ENCODE results near the gene GRID2.
A peak's percentile ranks its signal among the peaks of the same experiment; 100 is the strongest.

GRID2 gene

DNA sequence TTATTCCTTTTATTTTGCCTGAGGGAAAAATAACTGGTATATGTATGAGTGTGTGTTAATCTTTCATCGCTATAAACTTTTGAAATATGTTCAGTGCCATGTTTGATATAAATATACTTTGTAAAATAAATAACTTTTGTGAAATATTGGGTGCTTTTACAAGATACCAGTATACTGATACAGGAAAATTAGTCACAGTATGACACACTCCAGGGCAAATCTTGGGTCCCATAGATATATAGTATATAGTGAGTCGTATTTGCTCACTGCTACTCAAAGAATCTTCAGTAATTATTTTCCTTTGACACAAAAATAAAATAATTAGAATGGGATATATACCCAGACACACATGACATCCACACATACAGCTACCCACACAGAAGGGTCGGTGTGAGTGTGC, 472.3 kb downstream of the GRID2 start:
- no peak for DNase-seq

DNA sequence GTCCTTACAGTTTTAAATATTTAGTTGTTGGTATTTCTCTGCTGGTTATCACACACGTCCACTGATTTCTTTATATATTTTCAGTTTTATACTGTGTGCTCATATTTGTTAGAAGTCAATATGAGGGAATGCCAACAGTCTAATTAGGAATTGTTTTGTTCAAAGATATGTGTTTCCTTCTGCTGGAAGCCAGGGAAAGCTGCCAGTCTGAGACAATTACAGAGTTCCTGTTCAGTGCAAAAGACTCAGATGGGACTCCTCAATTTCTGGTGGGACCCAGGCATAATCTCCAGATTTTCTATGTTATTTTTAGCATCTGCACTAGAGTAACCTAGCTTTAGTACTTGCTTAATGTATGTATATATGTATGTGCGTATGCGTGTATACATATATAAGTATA, 486.0 kb downstream of the GRID2 start:
- DNase-seq = no peak

DNA sequence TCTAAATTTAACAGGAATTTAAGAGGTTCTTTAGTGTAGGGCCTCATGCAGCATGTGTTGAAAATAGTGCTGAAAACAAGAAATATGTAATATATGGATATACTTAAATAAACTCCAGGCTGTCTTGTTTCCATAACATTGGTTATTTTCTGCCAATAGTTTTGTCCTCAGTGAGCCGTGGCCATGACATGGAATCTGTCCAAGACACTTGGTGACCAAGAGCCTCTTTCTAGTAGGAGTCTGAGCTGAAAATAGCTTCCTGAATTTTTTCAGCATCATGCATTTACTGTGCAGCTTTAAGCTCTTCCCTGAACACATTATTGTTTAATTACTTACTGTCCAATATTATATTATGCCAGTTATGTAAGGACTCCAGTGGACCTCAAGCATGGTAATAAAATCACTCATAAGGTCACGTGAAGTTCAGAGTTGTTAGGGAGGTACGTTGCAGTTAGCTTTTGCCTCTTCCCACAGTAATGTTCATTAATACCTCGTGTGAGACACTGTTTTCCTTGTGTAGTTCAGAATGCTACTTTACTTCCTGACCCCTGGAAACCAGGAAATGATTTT, 488.2 kb downstream of the GRID2 start:
- no peak for DNase-seq

DNA sequence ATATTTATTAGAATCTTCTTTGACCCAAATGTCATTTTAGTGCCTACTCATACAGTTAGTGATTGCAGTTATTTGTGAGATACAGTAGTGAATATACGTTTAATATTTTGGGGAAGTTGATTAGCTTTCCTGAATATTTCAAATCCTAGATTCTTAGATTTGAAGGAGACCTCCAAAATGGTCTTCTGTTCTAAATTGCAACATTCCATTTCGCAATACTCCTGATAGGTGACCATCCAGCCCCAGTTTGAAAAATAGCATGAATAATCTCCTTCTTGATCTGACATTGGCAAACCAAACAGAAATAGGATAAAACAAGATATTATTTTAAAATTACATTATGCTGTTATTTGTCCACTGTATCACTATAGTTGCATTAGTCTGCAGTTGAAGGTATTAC, 505.6 kb downstream of the GRID2 start:
- no peak for DNase-seq

DNA sequence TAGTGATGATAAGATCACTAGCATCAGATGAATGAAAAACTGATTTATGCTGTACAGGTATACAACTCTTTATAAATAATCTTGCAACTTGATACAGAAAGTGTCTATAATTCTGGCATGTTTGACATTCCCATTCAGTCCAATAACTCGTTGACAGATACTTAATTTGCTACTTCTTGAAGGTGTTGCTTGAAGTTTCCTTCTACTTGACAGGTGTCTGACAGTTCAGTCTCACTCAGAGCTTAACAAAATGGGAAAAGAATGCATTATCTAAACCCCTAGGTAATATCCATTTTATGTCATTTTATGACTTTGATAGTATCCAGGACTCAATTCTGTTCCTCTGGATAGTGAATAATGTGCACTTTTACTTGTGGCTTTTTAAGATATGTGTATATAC, 508.9 kb downstream of the GRID2 start:
- DNase-seq = no peak

DNA sequence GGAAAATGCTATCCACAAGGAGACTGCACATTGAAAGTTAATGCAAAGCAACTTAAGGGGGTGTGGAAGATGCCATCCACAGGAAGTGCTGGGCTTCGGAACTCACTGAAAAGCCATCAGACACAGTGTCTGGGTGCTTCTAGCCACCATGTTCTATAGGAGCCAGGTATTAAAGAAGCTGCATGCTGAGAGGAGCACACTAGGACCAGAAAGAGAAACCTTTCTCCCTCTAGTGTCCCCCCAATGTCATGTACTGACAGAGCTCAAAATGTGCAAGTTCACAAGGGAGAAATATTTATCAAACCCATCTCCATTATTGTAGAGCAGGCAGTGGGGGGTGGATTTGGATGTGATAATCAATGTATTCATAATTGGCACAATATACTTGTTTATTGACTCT, 510.9 kb downstream of the GRID2 start:
- DNase-seq = no peak

DNA sequence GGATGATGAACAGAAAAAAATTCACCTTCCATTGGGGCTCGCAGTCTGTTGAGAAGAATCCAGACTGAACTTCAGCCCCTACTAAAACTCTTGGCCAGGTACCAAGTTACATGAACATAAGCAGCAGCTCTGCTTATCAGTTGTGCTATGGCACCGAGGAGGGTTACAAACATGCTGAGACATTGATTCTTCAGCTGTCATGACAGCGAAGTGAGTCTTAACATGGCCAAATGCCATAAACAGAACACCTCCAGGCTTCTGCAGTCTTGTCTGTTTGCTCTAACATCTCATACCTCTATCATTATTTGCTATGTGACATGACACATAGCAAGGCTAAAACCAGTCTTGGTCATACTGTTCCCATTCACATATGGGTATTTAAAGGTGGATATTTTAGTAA, 521.5 kb downstream of the GRID2 start:
- peak; percentile 60 for DNase-seq

DNA sequence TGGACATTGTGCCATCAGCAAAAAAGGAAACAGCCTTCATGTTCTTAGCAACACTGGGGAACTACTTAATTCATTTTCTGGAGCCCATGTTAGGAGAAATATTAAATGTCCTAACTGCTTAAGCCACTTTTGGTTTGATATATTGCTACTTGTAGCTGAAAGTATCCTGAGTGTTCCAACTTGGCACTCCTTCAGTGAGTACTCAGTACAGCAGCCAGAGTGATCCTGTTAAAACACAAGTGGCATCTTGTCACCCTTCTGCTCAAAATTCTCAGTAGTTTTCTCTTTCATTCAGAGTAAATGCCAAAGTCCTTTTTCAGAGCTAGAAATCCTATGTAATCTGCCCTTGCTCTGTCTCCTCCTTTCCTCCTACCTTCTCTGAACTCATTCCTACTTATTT, 522.0 kb downstream of the GRID2 start:
- no peak for DNase-seq

DNA sequence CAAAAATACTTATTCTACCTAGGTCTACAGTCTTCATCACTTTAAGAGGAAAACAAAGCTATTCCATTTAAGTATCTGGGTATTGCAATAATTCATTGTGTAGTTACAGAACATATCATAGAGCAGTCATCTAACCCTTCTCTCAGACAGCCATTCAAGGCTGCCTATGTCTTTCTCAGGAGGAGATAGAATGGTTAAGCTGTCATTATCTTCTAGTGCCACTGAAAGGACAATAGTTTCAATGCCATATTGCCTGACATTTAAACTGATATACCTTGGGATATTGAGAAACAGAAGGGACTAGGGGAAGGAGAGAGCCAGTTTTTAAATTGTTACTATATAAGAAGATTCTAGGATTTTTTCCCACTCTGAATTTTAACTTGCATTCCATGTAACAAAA, 527.0 kb downstream of the GRID2 start:
- no peak for DNase-seq

DNA sequence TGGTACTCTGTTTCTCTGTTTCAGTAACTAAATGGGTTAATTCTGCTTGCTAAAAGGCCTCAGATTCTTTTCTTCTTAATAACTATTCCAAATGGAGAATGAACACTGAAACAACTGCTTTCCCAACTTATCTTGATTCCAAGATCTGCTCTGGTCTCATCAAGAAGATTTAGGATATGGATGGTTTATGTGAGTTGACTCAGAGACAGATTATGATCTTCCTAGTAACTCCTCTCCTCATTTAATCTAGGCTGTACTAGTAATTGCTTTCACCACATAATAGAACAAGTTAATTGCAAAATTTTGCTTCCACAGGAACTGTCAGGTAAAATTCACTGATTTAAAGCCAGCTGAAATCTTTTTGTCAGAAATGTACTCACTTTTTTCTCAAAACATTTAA, 537.1 kb downstream of the GRID2 start:
- DNase-seq = no peak

DNA sequence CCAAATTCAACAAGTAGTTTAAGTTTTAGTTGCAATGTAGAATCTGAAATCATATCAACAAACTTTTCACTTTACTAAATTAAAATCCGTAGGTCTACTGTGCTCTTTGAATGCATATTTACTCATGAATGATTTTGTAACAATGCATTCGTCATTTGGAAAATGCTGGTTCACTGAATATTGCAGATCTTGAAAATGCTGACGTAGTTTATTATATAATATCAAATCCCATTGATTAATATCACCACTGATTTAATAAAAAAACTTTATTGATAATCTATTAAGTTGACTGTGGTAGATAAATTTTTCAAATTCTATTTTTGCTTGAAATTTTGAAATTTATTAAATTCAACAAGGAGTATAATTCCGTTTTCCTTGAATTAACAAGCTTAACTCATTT, 540.0 kb downstream of the GRID2 start:
- DNase-seq = no peak

DNA sequence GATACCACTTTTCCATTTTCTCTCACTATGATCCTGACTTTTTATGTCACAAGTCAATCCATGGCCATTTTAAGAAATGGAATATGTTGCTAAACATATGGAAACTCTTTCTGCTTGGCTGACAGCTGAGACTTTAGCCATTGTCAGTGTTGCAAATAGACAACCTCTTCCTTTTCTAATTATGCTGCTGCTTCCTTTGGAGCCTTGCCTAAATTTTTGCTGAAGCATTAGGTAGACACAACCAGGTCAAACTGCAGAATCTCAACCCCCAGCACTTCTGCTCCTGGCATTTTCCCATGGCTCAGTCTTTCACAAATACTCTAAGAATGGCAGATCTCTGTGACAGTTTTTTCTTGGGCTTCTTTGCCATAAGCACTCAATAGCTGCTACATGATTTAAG, 543.3 kb downstream of the GRID2 start:
- DNase-seq = peak; percentile 36

DNA sequence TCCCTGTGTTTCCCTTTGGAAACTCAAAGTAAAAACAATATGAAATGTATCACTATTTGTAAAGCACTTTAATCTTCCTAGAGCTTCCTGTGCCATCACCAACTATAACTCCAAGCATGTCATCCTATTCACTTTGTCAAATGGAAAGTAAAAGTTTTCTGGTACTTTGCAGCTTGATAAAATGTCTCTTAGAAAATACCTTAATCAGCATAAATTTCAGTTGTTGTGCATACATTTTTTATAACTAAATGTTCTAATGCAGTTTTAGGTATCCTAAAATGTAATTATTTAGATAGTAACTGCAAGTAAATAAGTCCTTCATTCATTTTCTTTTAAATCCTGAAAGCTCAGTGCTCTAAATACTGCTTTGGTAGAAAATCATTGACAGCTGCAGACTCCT, 558.7 kb downstream of the GRID2 start:
- no peak for DNase-seq

DNA sequence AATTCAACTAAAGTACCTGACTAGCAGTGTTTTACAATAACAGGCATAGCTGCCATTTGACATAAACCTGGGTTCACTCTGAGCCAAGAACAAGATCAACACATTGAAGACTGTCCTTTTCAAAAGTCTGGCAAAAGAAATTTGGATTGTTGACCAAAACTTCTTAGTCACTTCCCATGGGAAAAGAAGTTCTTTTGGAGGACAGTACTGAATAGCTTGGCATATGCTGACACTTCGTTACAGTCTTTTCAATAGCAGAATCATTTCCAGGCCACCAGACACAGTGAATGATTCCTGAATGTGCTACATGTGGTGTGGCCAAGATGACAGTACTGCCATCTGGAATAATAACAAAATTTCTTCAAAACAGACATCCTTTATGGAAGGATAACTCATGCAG, 560.3 kb downstream of the GRID2 start:
- DNase-seq = peak; percentile 74

DNA sequence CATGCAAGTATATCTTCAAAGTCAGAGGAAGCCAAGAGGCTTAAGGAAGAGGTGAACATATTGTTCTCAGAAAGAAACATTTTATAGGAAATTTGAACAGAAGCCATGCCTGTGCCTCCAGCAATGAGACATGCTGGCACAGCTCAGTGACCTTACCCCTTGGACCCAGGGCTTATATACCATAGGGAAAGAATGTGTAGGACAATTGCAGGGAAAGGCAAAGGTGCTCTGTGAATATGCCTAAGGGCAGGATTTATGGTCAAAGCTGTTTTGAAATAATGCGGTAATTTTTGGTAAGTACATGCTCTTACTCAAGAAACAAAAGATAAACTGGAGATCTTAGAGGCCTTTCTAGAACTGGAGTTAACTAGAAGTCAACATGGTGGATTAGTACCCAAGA, 568.8 kb downstream of the GRID2 start:
- DNase-seq = no peak

DNA sequence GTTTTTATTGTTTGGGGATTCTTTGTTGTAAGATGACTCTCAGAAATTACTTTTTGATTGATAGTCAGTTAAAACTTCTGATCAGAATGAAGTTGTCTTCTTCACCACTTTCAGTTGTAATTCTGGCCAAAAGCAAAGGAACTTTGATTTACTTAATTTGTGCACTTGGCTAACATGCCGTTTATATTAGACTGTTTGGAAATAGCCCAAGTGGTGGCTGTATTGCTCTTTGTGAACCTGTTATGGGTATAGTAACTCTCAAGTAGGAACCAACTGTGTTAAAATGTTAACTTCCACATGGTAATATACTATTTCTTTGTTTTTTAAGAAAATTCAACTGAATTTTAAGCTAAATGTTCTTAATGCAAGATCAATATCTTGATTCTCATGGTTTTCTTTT, 581.9 kb downstream of the GRID2 start:
- no peak for DNase-seq

DNA sequence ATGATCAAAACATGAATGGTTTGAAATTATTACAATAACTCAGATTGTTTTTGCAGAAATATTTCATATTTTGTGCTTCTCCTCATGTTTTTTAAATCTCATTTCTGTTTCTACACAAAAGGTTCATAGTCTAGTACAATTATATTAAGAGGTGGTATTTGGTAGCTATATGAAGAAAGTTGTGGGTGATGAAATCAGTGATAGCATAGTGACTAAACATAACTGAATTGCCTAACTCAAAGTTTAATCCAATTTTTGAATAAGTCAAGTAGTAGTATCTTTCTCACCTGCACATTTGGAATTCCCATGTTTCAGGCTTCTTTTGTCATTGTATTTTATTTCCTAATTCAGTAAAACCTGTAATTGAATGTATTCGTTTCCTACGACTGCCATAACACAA, 648.7 kb downstream of the GRID2 start:
- no peak for DNase-seq

DNA sequence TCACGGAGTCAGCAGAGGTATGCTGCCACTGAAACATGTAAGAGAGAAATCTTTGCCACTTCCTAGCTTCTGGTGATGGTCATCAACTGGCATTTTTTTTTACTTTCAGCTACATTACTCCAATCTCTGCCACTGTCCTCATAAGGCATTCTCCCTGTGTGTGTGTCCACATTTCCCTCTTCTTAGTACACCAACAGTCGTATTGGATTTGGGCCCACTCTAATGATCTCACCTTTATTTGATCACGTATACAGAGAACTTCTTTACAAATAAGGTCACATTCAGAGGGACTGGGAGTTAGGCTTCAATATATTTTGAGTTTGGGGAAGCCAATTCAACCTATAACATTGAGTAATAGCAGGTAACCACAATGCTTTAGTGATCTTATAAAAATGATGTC, 649.1 kb downstream of the GRID2 start:
- DNase-seq = no peak

DNA sequence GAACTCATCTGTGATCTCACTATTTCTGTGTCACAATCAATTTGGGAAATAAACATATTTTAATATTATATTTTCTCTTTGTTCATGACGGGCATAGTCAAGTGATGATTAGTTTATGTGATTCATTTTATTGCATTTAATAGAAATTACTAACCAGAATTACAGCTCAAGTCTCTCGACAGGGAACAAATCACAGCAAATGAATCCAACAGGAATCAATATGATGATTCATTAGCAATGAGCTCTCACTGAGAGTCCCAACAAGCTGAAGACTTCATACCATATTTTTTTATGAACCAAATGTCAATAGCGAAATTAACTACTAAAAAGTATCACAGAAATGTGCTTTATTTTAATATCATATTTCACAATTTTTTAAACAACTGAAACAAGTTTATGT, 649.7 kb downstream of the GRID2 start:
- DNase-seq = no peak

DNA sequence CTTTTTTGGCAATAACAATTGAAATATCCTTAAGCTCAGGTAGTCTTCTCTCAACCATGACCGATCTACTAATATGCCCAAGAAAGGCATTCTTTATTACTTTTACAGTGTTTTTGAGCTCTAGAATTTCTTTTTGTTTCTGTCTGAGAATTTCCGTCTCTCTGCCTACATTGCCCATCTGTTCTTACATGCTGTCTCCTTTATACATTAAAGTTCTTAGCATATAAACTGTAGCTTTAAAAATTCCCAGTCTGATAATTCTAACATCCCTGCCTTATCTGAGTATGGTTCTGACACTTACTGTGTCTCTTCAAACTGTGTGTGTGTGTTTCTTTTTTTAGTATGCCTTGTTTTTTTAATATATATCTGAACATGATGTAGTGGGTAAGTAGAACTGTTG, 658.1 kb downstream of the GRID2 start:
- DNase-seq = peak; percentile 31

DNA sequence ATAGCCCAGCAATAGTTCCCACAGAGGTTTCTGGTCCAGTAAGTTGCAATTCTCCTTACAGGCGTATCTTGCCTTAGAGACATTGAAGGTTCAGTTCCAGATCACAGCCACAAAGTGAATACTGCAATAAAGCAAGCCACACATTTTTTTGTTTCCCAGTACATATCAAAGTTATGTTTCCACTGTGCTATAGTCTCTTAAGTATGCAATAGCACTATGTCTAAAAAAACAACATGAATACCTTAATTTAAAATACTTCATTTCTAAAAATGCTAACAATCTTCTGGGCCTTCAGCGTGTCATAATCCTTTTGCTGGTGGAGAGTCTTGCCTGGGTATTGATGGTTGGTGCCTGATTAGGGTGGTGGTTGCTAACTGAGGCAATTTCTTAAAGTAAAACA, 659.1 kb downstream of the GRID2 start:
- DNase-seq = no peak

DNA sequence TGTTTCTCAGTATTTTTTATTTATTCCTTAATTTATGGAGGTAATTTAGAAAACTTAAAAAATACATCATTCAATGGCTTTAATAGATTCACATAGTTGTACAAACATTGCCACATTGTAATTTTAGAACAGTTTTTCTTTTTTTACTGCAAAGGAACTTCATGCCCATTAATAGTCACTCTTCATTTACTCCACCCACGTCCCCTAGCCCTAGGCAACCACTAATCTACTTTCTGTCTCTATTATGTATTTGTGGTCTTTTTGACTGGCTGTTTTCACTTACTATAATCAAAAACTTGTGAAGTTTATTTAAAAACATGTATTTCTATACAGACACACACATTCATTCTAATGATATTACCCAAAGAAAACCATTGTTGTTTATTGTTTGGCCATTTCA, 664.8 kb downstream of the GRID2 start:
- DNase-seq = no peak

DNA sequence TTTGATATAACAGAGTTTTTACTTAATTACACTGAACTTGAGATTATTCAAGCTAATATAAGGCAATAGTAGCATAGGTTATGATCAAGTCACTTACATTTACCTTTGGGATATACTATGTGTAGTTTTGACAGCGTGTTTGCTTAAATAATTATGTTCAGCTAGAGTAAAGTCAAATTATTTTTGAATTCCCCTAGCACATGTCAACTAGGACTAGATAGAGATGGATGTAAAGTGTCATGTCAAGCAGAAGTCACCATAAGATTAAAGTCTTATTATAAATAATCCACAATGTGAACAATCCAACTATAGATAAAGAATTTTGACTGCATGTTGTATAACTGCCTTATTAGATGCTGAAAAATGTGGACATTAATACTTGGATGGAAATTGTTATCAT, 665.2 kb downstream of the GRID2 start:
- DNase-seq = no peak

DNA sequence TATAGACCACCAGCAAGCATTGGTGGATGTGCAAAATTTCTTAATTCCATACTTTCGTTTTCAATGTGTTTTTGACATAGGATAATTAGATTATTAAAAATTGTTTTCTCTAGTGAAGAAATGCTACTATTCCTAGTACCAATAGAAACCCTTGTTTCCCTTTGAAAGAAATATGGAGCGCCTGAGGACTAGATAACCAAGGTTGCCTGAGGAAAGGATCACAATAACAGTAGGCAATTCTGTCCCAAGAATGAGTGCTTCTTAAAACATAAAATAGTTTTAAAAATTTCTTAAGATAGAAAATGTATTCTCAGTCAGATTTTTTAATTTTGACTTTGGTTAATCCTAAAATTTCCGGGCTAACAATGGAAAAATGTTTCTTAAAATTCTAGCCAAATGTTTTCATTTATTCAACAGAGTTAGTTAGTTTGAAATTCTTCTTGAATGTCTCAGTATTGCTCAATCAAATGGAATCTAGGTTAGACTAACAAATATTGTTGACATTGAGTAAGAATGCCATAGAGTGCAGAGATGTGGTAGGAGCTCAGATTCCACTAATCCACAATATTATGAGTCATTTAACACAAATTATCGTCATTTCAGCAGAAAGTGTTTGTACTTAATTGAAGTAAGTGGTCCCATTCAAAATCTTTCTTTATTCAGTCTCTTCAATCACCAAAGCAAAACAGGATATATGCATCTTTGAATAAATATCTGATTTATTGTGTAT, 666.0 kb downstream of the GRID2 start:
- no peak for DNase-seq

DNA sequence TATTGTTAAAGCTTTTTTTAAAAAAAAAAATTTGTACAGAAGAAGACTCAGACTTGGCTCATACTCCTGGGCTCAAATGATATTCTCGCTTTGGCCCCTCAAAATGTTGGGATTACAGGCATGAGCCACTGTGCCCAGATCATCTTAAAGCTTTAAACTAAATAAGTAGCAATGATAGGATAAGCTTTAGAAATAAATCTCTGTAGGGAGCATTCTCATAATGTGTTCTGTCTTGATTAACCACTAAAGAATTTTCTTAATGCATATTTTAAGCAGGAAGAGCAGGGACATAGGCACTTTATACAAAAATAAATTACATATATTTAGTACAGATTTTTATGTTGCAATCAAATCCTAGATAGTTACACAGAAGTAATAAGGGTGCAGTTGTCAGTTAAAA, 667.2 kb downstream of the GRID2 start:
- no peak for DNase-seq
